Activated CD4-positive, alpha-beta memory T cell treated with anti-CD3 and anti-CD28 coated beads for 36 hours (primary cell): ENCODE results near the gene ADGRB3. TPM values are rescaled to one million over a fixed set of nuclear protein-coding genes. Genes with fewer than 3 reads are reported as not detected.
"Not testable (repeated sequence)": the region's sequence is repeated elsewhere in the genome, so short reads cannot be mapped to it uniquely, and the experiment has no call there.

ENCODE experiments used
- CTCF ChIA-PET: fragments of 350-600 bp; sonication (Branson Sonifier 250); formaldehyde crosslinking; loops from one replicate; lab custom pipeline; 2021; ENCODE audit warnings: antibody characterized with exemption, inconsistent platforms; lab: Charles Lee
- POLR2A ChIA-PET: fragments of 350-600 bp; sonication (Branson Sonifier 250); formaldehyde crosslinking; loops from one replicate; lab custom pipeline; 2021; ENCODE audit warnings: antibody characterized with exemption; lab: Charles Lee
- DNase-seq: peaks from one replicate; pipeline ENCODE4 v3.0.0-alpha.2; 2020
- H3K27ac Mint-ChIP-seq: one replicate; pipeline ENCODE4 v1.8.0; 2021; ENCODE audit warnings: mixed read lengths
- H3K27me3 Mint-ChIP-seq: one replicate; pipeline ENCODE4 v1.8.0; 2021; ENCODE audit warnings: mixed read lengths
- H3K36me3 Mint-ChIP-seq: one replicate; pipeline ENCODE4 v1.8.0; 2021; ENCODE audit warnings: mixed read lengths
- H3K4me1 Mint-ChIP-seq: one replicate; pipeline ENCODE4 v1.8.0; 2021; ENCODE audit warnings: low read depth, mixed read lengths
- H3K4me3 Mint-ChIP-seq: one replicate; pipeline ENCODE4 v1.8.0; 2021; ENCODE audit warnings: mild to moderate bottlenecking, mixed read lengths
- H3K9me3 Mint-ChIP-seq: one replicate; pipeline ENCODE4 v1.8.0; 2021; ENCODE audit warnings: mixed read lengths
- intact Hi-C: fragments of 100-400 bp; cut with micrococcal nuclease; formaldehyde crosslinking; loops from one replicate; pipeline ENCODE4 v1.15.1; 2023
- total RNA-seq, 2 experiments: library from RNA; stranded (reverse); gene quantifications; one replicate each; pipeline ENCODE4 v1.2.3, GENCODE V29; 2021

ADGRB3 gene
- total RNA-seq, 2 experiments from 2014 or later, result not detected

GRCh38 chr6:69427882-69428281, 792.8 kb downstream of the ADGRB3 start:
- no peaks in the 10 kb centered on the region for H3K4me1 Mint-ChIP-seq
- ChIA-PET CTCF (no interaction called here), POLR2A (no interaction called here)
- intact Hi-C loops, result no loop called here
- H3K9me3 Mint-ChIP-seq, result no peaks in the 10 kb centered on the region
- no peak for DNase-seq
- no peak overlapping the region for H3K27ac Mint-ChIP-seq
- no peaks in the 10 kb centered on the region for H3K36me3 Mint-ChIP-seq
- H3K27me3 Mint-ChIP-seq, result no peaks in the 10 kb centered on the region
- no peak overlapping the region for H3K4me3 Mint-ChIP-seq

- H3K36me3 Mint-ChIP-seq, DNase-seq, POLR2A ChIA-PET, H3K27ac Mint-ChIP-seq, intact Hi-C loops, H3K9me3 Mint-ChIP-seq, H3K27me3 Mint-ChIP-seq, H3K4me3 Mint-ChIP-seq, CTCF ChIA-PET, H3K4me1 Mint-ChIP-seq: not testable (repeated sequence)
These were observed 797.1 kb downstream of the ADGRB3 start for GRCh38 chr6:69432168-69432567.

- H3K9me3 Mint-ChIP-seq, H3K4me1 Mint-ChIP-seq, POLR2A ChIA-PET, H3K27ac Mint-ChIP-seq, H3K27me3 Mint-ChIP-seq, H3K4me3 Mint-ChIP-seq, intact Hi-C loops, CTCF ChIA-PET, DNase-seq, H3K36me3 Mint-ChIP-seq: not testable (repeated sequence)
These were observed 798.0 kb downstream of the ADGRB3 start for GRCh38 chr6:69433116-69433515.

GRCh38 chr6:69438113-69438512, 803.0 kb downstream of the ADGRB3 start:
- H3K4me1 Mint-ChIP-seq, result no peaks in the 10 kb centered on the region
- peaks cover 7% of the 10 kb centered on the region for H3K9me3 Mint-ChIP-seq
- no peak overlapping the region for H3K4me3 Mint-ChIP-seq
- no peaks in the 10 kb centered on the region for H3K27me3 Mint-ChIP-seq
- H3K36me3 Mint-ChIP-seq, result no peaks in the 10 kb centered on the region
- ChIA-PET CTCF (no interaction called here), POLR2A (no interaction called here)
- DNase-seq, result no peak
- intact Hi-C loops, result no loop called here
- H3K27ac Mint-ChIP-seq, result no peak overlapping the region
